CD4-positive, alpha-beta T cell (primary cell): ENCODE measurements around the gene AFAP1. TPM values are rescaled to one million over a fixed set of nuclear protein-coding genes. Genes with fewer than 3 reads are reported as not detected.

ENCODE experiments used
- ATAC-seq: fragments of 200-7000 bp; cut with Tn5 transposase; one replicate; pipeline ENCODE4 v1.10.0; 2022; ENCODE audit warnings: mild to moderate bottlenecking; ENCODE audit not compliant: poor library complexity
- CTCF ChIA-PET: fragments of 350-600 bp; sonication (Branson Sonifier 250); formaldehyde crosslinking; loops from one replicate; lab custom pipeline; 2021; ENCODE audit warnings: antibody characterized with exemption, inconsistent platforms; lab: Charles Lee
- POLR2A ChIA-PET: fragments of 350-600 bp; sonication (Branson Sonifier 250); formaldehyde crosslinking; loops from one replicate; lab custom pipeline; 2021; ENCODE audit warnings: antibody characterized with exemption, inconsistent platforms; lab: Charles Lee
- DNase-seq, 14 experiments: peaks; one replicate each; pipeline ENCODE4 v3.0.0-alpha.2; 2013 to 2020; ENCODE audit warnings: mixed read lengths in 2 of 14
- H3K27ac ChIP-seq, 2 donors: one replicate each; pipeline versions ENCODE4 v1.5.1 to v1.7.0; 2013; ENCODE audit warnings: low read length in 2 of 2, low read depth in 1 of 2, mild to moderate bottlenecking in 1 of 2
- H3K27me3 ChIP-seq, 2 experiments: 1 replicate in 1 of 2; 2 replicates in 1 of 2; pipeline versions ENCODE4 v1.6.1 to v1.7.0; 2013; ENCODE audit warnings: low read length in 2 of 2, control low read depth in 1 of 2, mild to moderate bottlenecking in 1 of 2, moderate library complexity in 1 of 2; ENCODE audit not compliant: insufficient read depth in 2 of 2, control insufficient read depth in 1 of 2
- H3K36me3 ChIP-seq: one replicate; pipeline ENCODE4 v1.6.1; 2013; ENCODE audit warnings: low read length, control low read depth; ENCODE audit not compliant: insufficient read depth
- H3K4me1 ChIP-seq: one replicate; pipeline ENCODE4 v1.6.1; 2013; ENCODE audit warnings: low read length, control low read depth; ENCODE audit not compliant: insufficient read depth
- H3K4me3 ChIP-seq: one replicate; pipeline ENCODE4 v1.5.1; 2013; ENCODE audit warnings: mild to moderate bottlenecking, low read length, moderate library complexity
- H3K9me3 ChIP-seq, 2 experiments: 1 replicate in 1 of 2; 2 replicates in 1 of 2; pipeline versions ENCODE4 v1.6.1 to v1.7.0; 2013; ENCODE audit warnings: low read length in 2 of 2, mild to moderate bottlenecking in 2 of 2, control low read depth in 1 of 2, moderate library complexity in 1 of 2; ENCODE audit not compliant: control insufficient read depth in 1 of 2, insufficient read depth in 1 of 2
- H3K27ac Mint-ChIP-seq: one replicate; pipeline ENCODE4 v1.8.0; 2020; ENCODE audit warnings: mixed read lengths
- H3K27me3 Mint-ChIP-seq: one replicate; pipeline ENCODE4 v1.8.0; 2021; ENCODE audit warnings: mixed read lengths
- H3K36me3 Mint-ChIP-seq: one replicate; pipeline ENCODE4 v1.8.0; 2021; ENCODE audit warnings: low read depth, mixed read lengths
- H3K4me1 Mint-ChIP-seq: one replicate; pipeline ENCODE4 v1.8.0; 2021; ENCODE audit warnings: low read depth, mixed read lengths
- H3K4me3 Mint-ChIP-seq: one replicate; pipeline ENCODE4 v1.8.0; 2020; ENCODE audit warnings: mild to moderate bottlenecking, mixed read lengths
- H3K9me3 Mint-ChIP-seq: one replicate; pipeline ENCODE4 v1.8.0; 2020; ENCODE audit warnings: mixed read lengths
- intact Hi-C, 2 experiments: fragments of 100-400 bp; cut with DNase I in 1 of 2; cut with micrococcal nuclease in 1 of 2; formaldehyde crosslinking; loops; one replicate each; pipeline versions ENCODE4 v1.15.1 to v1.9.0; 2023 to 2025; cut with DNase I, micrococcal nuclease
- total RNA-seq, 174 experiments: library from RNA in 2 of 174; stranded (reverse) in 2 of 174; gene quantifications; one replicate each; pipeline ENCODE4 v1.2.3 and lab custom pipeline; 2021 to 2026
- TF ChIP-seq, protein P1 (sequence below): fragments of 200-600 bp; IDR thresholded peaks from one replicate; pipeline ENCODE4 v1.8.0; 2022; ENCODE audit warnings: antibody characterized with exemption, mild to moderate bottlenecking

Gene AFAP1
- total RNA-seq, 2 experiments from 2014 or later = 9.8 to 10.9 TPM

DNA sequence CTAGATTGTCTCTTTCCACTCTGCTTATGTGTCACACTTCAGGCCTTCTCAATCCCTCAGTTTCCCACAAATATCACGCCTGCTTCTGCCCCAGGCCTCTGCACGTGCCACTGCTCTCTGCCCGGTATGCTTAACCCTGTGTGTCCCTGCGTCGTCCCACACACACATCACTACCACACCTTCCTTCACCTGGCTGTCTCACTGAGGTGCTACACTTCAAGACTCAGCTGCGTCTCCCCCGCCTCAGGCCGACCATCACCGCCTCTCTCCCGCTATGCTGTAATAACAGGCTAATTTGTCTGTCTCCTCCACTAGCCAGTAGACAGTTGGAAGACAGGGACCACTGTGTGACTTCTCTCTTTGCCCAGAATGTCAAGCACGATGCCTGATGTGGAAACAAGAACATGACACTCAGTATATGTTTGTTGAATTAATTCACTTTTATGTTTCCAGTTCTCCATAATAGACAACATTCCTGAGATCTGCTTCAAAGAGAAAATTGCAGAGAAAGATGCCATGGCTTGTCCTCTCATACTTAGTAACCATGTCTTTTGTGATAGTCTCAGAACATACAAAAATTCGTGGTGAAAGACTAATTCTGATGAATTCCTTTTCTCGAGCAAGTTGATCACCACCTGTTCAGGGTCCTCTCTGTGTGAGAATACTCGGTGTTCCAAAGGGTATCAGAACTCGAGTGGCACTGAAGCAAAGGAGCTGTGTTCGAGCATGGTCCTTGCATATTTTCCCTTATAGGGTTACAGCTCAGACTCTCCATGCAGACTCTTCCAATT is 54.2 kb downstream of the AFAP1 start:
- Histone ChIP-seq H3K36me3 (no peaks in the 10 kb centered on the region), H3K4me3 (no peak overlapping the region), H3K9me3 (peaks cover 11 to 14% of the 10 kb centered on the region in 2 experiments), H3K27ac (no peak overlapping the region), H3K4me1 (peaks cover 9% of the 10 kb centered on the region), H3K27me3 (no peaks in the 10 kb centered on the region)
- Mint-ChIP-seq H3K9me3 (peaks cover 4% of the 10 kb centered on the region), H3K27ac (no peak overlapping the region), H3K27me3 (no peaks in the 10 kb centered on the region), H3K36me3 (peaks cover 11% of the 10 kb centered on the region), H3K4me3 (no peak overlapping the region), H3K4me1 (peaks cover 43% of the 10 kb centered on the region)
- intact Hi-C loops = loop anchor here in 1 of 2 experiments (5.0 kb wide), 1 partner anchor 52 kb away; the partner anchor contains the start of gene AFAP1
- DNase-seq (no peak), ATAC-seq (no peak)
- TF ChIP-seq, protein P1, sequence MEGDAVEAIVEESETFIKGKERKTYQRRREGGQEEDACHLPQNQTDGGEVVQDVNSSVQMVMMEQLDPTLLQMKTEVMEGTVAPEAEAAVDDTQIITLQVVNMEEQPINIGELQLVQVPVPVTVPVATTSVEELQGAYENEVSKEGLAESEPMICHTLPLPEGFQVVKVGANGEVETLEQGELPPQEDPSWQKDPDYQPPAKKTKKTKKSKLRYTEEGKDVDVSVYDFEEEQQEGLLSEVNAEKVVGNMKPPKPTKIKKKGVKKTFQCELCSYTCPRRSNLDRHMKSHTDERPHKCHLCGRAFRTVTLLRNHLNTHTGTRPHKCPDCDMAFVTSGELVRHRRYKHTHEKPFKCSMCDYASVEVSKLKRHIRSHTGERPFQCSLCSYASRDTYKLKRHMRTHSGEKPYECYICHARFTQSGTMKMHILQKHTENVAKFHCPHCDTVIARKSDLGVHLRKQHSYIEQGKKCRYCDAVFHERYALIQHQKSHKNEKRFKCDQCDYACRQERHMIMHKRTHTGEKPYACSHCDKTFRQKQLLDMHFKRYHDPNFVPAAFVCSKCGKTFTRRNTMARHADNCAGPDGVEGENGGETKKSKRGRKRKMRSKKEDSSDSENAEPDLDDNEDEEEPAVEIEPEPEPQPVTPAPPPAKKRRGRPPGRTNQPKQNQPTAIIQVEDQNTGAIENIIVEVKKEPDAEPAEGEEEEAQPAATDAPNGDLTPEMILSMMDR = no peak
- ChIA-PET POLR2A (no interaction called here), CTCF (no interaction called here)

DNA sequence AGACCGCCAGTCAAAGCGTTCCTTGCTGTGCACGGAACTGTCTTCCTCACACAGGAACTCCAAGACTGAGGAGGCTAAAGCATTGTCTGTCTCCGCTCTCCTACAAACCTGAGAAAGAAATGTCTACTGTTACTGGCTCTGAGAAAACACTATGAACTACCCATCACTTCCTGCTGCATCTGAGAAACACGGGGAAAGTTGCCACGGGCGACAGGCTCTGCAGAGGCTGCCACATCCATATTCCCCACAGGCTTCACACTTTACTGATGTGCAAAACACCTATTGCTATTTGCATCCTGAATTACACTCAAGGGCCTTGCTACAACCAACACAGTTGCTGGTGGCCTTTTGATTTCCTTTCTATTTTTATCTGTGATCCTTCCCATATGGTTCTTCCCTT is 59.0 kb downstream of the AFAP1 start:
- Mint-ChIP-seq H3K27me3 (no peaks in the 10 kb centered on the region), H3K9me3 (no peaks in the 10 kb centered on the region), H3K36me3 (no peaks in the 10 kb centered on the region), H3K27ac (peak overlapping the region; percentile 18), H3K4me3 (peak overlapping the region; percentile 23), H3K4me1 (peaks cover 68% of the 10 kb centered on the region)
- no peaks in the 10 kb centered on the region for H3K36me3 ChIP-seq
- intact Hi-C loops = no loop called here
- H3K27ac ChIP-seq = no peak overlapping the region
- TF ChIP-seq, protein P1 = no peak
- H3K4me3 ChIP-seq = no peak overlapping the region
- ChIA-PET POLR2A (no interaction called here), CTCF (no interaction called here)
- H3K9me3 ChIP-seq = no peaks in the 10 kb centered on the region
- H3K4me1 ChIP-seq = peaks cover 28% of the 10 kb centered on the region
- no peaks in the 10 kb centered on the region for H3K27me3 ChIP-seq
- no peak for ATAC-seq
- DNase-seq = peak in 1 of 14 experiments; percentile 14

DNA sequence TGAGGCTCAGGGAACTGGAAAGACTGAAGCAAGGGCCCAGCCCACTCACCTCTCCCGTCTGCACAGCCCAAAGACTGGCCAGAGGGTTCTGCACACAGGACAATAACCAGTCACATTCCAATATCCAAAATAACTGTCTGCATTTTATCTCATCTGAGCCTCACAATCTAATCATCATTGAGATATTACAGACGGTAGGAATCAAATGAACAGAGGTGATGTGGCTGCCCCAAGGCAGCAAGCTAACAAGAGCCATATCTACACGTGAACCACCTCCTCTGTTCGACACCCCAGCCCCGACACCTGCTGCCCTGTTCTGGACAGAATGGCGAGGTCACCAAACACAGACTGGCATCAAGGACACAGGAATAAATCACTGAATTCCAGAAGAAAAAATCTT is 60.5 kb downstream of the AFAP1 start:
- intact Hi-C loops = loop anchor here (5.0 kb wide), 2 partner anchors 58 to 77 kb away; partner anchors contain the start of gene AFAP1 (in 1 of the 2)
- Histone ChIP-seq H3K27me3 (no peaks in the 10 kb centered on the region), H3K27ac (no peak overlapping the region), H3K36me3 (no peaks in the 10 kb centered on the region), H3K9me3 (no peaks in the 10 kb centered on the region), H3K4me1 (peaks cover 28% of the 10 kb centered on the region), H3K4me3 (no peak overlapping the region)
- ChIA-PET POLR2A (no interaction called here), CTCF (no interaction called here)
- ATAC-seq (no peak), DNase-seq (no peak)
- Mint-ChIP-seq H3K27me3 (no peaks in the 10 kb centered on the region), H3K4me3 (no peak overlapping the region), H3K27ac (no peak overlapping the region), H3K9me3 (no peaks in the 10 kb centered on the region), H3K36me3 (no peaks in the 10 kb centered on the region), H3K4me1 (peaks cover 65% of the 10 kb centered on the region)
- TF ChIP-seq, protein P1 = no peak
